ENCODE results near the gene HOXD8. TPM values are rescaled to one million over a fixed set of nuclear protein-coding genes. Genes with fewer than 3 reads are reported as not detected.

HOXD8 gene
- total and polyA plus RNA-seq, 2 of the 8 experiments (the other 6 are each of a cell fraction or from before 2014, with no cell fraction given) = not detected

DNA sequence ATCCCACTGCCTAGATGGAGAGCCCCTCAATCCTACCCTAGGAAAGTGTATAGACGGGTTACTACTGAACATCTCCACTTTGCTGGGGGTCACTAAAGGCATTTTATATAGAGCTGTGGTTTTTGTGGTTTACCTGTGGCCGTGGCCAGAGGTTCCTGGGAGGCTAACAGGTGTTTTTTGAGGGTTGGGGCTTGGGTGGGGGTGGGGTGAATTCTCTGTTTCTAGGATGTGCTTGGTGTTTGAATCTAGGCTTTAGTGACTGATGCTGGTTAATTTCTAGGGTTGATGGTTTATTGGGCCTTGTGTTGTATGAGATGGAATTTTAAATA, 7.7 kb downstream of the HOXD8 start (continued):
- TF ChIP-seq YY1 (IDR thresholded peaks at IDR 0.05; ENCODE audit: low read depth, low read length) (no peak), TAF1 (IDR thresholded peaks at IDR 0.05; ENCODE audit: low read depth, low read length) (no peak), RFX5 (IDR thresholded peaks at IDR 0.05; ENCODE audit: borderline replicate concordance, low read depth, low read length) (no peak), NANOG (IDR thresholded peaks at IDR 0.05; ENCODE audit: insufficient read depth, low read depth, low read length, poor library complexity, severe bottlenecking) (no peak), ASH2L (IDR thresholded peaks at IDR 0.05; ENCODE audit: low read length) (no peak), RBBP5 (IDR thresholded peaks at IDR 0.05; ENCODE audit: borderline replicate concordance, low read depth, low read length) (no peak), EZH2 (IDR thresholded peaks at IDR 0.05; ENCODE audit: low read depth, low read length, severe bottlenecking) (peak; percentile 45)
